GDM1 (cell line): ENCODE measurements around the gene GRK6.

Experiments
- DNase-seq: peaks from one replicate; lab custom pipeline; 2025; lab: John Stamatoyannopoulos, UW

Gene GRK6

DNA sequence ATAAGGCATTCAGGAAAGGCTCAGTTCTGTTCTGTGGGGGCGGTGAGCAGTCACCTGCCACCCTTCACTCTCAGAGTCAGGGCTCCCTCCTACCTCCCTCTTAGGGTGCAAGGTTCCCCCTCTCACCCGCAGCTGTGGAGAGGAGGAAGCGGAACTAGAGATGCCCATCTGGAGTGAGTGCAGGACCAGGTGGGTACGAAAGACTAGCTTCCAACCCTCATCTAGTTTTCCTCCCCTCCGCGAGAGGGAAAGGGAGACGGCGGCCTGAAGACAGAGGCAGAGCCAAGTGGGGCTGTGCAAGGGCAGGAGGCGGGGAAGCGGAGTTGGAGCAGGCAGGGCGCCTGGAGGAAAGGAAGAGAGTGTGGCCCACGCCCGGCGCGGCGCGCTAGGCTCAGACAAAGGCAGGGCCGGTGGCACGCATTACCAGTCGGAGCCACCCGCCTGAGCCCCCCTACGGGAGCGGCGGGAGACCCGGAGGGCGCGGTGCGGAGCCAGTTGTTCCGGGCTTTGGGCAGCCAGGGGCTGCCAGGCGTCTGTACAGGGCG, 27.4 kb downstream of the GRK6 start:
- no peak for DNase-seq

DNA sequence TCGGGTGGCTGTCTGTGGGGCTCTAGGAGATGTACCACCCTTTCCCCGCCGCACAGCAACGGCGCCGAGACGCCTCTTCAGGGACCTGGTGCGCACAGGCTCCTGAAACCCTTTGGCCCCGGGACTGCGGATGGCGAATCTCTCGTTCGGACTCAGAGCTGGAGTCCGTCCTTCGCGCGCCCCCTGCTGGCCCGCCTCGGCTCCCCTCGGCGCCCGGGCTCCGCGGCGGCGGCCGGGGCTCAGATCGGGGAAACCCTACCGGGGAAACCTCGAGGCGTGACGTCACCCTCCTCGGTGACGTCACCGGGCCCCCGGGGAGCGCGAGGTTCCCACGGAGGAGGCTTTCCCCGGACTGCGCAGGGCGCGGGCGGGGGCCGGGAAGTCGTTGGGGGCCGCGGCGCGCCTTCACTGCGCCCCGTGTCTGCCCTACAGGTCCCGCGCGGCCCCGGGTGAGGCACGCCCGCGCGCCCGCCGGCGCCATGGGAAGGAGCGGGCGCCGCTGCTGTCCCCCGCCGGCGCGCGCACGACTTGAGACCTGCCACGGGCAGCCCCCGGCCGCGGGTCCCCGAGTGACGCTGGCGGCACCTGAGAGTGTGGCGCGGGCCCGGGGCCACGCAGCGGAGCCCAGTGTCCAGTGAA, 28.0 kb downstream of the GRK6 start:
- peak; percentile 88 for DNase-seq

DNA sequence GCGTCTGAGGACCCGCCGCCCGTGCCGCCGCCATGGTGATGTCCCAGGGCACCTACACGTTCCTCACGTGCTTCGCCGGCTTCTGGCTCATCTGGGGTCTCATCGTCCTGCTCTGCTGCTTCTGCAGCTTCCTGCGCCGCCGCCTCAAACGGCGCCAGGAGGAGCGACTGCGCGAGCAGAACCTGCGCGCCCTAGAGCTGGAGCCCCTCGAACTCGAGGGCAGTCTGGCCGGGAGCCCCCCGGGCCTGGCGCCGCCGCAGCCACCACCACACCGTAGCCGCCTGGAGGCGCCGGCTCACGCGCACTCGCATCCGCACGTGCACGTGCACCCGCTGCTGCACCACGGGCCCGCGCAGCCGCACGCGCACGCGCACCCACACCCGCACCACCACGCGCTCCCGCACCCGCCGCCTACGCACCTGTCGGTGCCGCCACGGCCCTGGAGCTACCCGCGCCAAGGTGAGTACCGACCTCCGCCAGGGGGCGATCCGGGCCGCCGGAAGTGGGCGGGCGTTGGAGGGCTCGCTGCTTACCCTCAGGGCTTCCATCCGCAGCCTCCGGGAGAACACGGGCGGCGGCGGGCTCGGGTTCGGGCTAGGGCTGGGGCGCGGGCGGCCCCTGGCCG, 28.7 kb downstream of the GRK6 start:
- peak; percentile 77 for DNase-seq

DNA sequence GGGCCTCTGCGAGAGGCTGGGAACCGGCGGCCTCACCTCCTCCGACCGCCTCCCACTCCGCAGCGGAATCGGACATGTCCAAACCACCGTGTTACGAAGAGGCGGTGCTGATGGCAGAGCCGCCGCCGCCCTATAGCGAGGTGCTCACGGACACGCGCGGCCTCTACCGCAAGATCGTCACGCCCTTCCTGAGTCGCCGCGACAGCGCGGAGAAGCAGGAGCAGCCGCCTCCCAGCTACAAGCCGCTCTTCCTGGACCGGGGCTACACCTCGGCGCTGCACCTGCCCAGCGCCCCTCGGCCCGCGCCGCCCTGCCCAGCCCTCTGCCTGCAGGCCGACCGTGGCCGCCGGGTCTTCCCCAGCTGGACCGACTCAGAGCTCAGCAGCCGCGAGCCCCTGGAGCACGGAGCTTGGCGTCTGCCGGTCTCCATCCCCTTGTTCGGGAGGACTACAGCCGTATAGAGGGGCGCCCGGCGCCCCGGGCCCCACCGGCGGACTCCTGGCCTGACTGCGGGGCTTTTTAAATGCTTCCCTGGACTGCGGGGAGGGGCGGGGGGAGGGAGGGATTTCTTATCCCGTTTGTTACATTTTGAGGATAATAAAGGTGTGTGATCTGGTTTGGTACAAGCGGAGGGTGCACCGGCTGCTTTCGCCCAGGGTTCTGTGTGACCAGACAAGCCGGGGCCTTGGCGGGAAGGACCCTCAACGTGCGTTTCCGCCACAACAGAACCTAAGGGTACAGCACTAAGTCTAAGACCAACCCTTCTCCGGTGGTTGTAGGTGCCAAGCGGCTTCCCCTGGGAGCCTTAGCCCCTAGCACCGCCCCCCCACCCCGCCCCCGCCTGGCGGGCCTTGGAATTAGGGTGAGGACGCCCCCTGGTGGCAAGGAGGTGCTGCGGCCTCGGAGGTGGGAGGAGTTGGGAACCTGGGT, 29.4 kb downstream of the GRK6 start:
- peak; percentile 75 for DNase-seq

DNA sequence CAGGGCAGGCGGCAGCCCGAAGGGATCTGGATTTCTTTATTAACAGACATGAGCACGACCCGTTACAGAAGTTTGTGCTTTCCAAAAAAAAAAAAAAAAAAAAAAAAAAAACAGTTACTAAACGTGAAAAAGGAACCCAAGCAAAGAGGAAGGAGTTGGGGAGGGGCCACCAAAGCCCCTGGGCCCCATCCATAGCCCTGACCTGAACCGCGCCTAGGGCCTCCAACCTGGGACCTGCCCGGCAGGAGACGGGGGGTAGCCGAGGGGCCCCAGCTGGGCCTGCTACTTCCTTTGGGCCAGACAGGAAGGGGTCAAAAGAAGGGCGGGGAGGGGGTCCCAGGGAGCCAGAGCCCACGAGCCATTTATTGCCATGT, 30.1 kb downstream of the GRK6 start:
- DNase-seq: no peak

DNA sequence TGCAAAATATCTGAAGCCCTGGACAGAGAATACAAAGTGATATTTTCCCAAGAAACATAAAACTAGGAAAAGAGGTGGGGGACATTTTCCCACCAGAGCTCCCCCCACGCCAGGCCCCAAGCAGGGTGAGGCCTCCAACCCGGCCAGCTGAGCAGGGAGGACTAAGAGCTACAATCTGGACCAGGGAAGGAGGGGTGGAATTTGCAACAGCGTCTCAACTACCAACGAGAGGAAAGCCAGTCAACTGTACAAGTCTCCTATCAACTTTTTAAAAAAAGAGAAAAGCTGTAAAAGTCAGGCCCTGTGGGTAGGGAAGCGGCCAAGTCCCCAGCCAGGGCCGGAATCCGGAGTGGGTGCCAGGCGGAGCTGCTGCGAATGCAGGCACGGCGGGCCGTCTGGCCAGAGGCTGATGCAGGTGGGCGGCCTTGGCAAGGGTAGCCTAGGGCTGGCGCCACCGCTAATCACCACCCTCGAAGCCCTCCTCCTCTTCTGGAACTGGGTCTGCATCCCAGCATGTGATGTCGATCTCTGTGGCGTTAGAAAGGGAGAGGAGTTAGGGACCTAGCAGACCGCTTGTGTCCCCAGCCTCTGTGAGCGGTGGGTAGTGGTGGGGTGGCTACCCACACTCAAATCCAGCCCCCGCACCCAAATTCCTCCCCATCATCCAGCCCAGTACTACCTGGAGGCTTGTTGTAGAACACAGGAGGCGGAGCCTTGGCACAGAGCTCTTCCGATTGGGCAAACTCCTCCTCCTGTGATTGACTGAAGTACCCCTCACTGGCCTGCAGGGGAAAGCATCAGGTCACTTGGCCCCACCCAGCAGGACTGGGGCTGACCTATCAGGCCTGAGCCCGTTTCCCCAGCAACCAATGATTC, 30.7 kb downstream of the GRK6 start:
- peak; percentile 70 for DNase-seq

DNA sequence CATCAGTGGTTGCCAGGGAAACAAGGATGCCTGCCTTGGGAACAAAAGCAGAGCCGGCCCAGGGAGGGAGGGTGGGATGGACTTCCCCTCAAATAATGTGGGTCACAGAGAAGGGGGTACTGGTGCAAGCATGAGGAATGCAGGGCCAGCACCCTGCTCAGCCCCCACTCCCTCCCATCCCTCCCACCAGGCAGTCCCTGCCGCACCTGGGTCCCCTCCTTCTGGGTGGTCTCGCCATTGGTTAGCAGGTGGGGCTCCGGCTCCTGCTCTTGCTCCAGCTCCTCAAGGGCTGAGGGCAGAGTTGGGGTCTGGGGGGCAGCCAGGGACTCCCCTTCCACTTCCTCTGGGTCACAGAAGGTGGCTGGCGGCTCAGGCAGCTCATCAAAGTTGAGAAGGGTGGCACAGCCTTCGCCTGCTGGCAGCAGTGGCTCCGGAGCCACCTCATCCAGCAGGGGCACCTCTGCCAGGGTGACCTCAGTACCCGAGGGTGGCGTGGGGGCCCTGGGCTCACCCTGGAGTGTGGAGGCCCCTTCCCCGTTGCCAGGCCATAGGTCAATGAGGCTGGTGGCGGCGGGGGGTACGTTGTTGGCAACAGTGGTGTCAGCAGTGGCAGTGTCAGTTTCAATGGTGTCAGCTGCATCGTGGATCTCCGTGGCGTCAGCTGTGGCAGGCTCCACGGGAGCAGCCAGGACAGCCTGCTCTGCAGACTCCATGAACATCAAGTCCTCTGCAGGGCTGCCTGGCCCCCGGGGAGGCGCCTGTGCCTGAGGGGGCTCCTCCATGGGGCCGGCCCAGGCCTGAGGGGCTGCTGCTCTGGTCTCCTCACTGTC, 31.6 kb downstream of the GRK6 start:
- no peak for DNase-seq

DNA sequence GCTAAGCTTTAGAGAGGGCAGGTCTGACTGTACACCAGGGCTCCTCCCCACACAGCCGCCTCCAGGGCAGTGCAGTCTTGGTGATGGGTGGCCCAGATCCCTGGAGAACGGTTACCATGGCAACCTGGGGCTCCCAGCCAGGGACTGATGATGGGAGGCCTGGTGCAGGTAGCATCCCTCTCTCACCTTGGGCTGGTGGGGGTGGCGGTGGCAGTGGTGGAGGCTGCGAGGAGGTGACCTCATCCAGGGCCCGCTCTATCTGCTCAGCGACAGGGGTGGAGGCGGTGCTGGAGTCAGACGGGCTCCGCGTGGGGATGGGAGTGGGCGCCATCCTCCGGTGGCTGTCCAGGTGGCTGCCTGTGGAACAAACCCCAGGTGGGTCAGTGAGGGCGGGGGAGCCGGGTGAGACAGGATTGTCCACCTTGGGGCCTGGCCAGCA, 32.5 kb downstream of the GRK6 start:
- no peak for DNase-seq

DNA sequence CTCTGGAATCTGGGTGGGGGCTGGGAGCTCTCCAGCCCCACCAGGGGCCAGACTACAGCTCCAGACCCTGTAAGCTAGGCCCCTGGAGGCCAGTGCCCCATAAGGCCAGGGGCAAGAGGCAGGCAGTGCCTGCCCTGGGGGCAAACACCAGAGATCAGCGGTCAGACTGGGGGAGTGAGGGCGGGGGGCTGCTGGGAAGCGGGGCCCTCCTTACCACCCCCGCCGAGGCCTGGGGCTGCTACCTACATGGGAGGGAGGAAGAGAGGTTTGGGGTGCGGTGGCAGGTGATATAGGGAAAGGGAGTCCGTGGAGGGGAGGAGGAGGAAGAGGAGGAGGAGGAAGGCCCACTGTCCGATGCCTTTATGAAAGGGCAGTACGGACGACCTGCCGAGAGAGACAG, 32.9 kb downstream of the GRK6 start:
- DNase-seq: no peak

DNA sequence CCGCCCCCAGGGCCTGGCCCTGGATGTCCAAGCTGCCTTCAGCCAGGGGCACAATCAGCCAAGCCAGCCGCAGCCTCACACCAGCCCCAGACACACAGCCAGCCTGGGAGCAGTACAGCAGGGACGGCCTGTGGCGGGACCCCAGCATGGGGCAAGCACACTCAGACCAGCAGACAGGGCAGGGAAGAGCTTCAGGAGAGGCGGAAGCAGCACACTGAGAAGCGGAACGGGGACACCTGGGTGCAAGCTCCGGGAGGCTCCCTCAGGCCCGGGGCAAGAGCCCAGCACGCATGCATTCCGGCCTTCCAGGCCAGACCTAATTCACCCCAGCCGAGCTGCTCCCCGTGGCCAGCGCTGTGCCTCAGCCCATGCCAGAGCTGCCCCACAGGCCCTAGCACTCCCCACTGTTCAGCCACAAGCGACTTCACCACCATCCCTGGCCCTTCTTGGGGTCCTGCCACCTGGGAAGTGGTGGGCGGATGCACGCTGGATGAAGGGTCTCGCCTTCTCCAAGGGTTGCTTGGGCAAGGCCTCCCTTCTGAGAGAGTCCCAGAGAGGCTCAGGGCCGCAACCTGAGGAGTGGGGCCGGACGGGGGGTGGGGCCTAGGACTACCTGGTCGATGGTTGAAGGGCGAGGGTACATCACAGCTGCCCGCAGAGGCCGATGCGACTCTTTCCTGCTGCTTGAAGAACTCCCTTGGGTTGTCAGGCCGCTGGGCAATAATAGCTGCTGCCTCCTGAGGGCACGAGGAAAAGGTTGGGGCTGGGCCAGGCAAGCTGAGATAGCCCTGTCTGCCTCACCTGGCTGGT, 33.5 kb downstream of the GRK6 start:
- no peak for DNase-seq

DNA sequence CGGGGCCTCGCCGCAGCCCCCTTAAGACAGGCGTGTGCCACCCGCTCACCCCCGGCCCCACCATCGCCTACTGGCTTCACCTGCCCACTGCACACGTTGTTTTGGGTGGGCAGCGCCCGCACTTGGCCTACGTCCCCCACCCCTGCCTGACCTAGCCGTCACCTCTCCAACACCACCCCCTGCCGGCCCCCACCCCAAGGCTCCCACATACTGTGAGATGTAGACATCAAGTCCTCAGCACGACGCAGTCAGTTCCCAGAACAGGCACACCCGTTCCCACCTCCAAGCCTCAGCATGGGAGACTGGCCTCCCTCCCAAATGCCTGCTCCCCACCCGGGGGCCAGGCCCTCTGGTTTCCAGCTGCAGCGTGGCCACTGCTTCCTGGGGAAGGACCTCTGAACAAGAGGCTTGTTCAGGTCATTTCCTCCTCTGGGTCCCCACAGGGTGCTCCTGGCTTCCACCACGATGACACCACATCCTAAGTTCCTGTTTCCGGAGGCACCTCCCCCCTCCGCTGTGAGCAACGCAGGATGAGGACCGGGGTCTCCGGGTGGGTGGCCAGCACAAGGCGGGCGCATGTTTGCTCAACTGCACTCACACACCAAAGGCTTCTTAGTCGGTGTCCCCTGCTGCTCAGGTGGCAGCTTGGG, 35.7 kb downstream of the GRK6 start:
- peak; percentile 59 for DNase-seq

DNA sequence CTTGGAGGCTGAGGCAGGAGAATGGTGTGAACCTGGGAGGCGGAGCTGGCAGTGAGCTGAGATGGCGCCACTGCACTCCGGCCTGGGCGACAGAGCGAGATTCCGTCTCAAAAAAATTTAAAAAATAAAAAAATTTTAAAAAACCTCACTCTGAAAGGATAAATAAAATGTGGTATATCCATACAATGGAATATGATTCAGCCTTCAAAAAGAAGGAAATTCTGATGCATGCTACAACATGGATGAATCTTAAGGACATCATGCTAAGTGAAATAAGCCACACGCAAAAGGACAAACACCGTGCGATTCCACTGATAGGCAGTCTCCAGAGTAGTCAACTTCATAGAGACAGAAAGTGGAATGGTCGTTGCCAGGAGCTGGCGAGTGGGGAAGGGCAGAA, 38.6 kb downstream of the GRK6 start:
- DNase-seq: no peak

DNA sequence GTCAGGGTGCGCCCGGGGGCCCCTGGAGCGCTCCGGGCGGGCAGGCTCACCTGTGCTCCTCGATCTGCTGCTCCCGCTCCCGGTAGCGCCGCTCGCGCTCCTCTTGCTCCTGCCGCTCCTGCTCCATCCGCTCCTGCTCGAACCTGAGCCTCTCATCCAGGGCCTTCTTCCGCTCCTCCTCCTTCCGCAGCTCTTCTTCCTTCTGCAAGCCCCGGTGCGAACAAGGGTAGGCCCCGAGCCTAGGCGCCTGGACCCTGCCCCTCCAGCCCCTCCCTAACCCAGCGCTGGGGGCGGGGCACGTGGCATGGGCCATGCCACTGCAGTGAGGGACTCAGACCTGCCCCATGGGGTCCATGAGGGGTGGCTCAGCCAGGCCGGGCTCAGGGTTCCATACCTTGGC, 40.4 kb downstream of the GRK6 start:
- DNase-seq: no peak

DNA sequence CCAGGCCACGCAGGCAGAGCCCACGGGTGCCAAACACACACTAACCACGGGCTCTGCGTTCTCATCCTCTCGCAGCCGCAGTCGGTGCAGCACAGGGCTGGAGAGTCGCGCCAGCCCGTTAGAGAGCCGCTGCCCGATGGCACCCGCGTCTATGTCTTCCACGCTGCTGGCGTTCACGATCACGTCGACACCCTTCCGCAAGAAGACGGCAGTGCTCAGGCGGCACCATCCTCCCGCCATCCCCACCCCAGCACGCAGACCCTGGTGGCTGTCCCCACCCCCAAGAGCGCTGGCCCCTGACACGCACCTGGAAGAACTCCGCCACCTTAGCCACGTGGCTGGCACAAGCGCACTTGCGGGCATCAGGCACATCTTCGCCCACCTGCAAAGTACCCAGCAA, 41.0 kb downstream of the GRK6 start:
- DNase-seq: no peak

DNA sequence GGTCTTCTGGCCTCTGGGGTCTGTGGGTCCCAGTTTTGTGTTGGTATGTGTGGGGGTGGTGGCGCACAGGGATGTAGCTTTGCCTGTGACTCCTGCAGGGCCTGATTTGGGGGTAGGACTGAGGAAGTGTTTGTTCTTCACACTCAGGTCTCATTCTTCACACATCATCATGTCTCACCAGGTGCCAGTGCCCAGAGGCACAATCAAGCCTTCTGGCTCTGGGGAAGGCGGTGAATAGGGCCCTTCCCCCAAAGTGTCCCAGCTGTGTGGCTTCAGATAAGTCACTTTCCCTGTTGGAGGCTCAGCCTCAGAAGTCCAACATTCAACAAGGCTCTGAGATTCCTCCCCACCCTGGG, 41.8 kb downstream of the GRK6 start:
- DNase-seq: no peak

DNA sequence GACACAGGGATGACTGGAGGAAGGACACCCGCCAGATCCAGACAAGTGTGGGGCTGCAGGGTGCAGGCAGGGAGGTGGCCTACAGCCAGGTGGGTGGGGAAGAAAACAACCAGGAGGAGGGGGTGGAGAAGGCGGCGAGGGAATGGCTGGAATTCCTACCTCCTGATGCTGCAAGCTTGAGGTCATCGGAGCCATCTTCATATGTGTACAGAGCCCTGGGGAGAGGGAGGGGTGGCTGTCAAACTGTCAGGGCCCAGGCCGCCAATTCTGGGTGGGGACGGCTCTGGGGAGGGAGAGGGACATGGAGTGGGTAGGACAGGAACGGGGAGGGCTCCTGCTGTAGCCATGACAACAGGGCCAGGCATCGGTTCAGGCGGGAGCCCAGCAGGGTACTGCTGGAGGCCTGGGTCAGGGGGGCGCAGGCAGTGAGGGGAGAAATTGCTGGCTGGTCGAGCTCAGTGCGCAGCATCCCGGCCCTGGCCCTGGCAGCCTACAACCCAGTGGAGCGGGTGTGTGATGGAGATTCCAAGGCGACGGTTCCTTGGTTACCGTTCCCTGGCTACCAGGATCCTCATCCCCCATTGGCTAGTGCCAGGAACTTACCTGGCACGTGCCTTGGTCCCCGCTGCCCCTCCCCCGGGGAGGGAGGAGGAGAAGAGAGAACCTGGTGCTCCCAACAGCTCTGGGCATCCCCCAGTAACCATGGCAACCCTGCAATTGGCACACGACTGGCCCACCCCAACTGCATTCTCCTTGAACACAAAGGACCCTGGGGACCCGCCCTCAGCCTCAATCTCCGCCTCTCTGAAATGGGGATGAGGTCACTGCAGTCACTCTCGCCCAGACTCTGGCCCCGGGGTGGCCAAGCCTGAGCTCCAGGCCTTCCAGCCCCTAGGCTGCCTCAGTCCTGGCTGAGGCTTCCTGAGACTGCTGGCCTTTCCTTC, 42.5 kb downstream of the GRK6 start:
- DNase-seq: no peak

DNA sequence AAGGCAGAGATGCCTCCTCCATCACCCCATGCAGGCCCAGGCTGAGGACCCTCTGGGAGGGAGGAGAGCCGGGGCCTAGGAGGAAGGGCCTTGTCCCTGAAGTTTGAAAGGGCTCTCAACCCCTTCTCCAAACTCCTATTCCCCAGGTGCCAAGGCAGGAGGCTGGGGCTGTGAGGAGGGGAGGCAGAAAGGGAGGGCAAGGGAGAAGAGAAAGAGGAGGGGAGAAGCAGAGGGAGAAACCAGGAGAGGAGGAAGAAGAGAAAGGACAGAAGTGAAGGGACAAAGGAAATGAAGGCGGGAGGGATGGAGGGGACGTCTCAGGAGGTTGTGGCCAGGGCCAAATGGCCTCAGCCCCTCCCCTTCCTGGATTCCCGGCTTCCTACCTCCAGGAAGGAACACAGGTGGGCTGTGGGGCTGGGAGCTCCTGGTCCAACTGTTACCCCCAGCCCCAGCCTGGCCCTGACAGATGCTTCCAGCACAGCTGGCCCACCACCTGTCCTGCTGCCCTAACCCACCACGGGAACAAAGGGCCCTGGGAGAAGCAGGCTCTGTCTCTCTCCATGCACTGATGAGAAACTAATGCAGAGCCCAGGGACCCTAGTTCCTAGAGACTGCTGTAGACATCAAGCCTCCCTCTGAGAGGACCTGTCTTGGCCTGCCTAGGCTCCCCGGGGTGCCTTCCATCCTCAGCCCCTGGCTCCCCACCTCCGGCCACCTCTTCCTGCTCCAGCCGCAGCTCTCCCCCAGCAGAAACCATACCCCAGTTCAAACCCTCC, 43.5 kb downstream of the GRK6 start:
- DNase-seq: no peak
